ENCODE results near the gene GBP1. TPM values are rescaled to one million over a fixed set of nuclear protein-coding genes. Genes with fewer than 3 reads are reported as not detected.
"Not testable (repeated sequence)": the region's sequence is repeated elsewhere in the genome, so short reads cannot be mapped to it uniquely, and the experiment has no call there.

Gene GBP1
- total RNA-seq, 1 donor from 2014 or later = 1.2 TPM

GRCh38 chr1:89063094-89063493 is 1.9 kb downstream of the GBP1 start:
- DNase-seq (ENCODE audit: low spot score in 2 of 2) (no peak), FAIRE-seq (no peak)

DNA sequence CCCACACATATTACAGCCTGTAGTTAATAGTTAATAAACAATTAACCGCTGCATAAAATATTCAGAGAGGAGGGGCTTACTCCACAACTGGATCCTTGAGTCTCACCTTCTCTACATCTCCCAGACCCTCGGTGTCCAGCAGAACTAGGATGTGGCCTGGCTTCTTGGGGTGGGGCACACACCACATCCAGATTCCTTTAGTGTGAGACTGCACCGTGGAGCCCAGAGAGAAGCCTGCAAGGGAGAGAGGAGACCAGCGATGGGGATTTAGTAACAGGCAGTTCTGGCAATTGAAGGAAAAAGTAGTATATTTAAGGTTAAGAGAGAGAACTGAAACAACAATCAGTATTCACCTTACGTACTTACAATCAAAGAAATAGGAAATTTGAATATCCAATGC is 4.9 kb downstream of the GBP1 start:
- FAIRE-seq (no peak), DNase-seq (ENCODE audit: low spot score in 2 of 2) (no peak)

DNA sequence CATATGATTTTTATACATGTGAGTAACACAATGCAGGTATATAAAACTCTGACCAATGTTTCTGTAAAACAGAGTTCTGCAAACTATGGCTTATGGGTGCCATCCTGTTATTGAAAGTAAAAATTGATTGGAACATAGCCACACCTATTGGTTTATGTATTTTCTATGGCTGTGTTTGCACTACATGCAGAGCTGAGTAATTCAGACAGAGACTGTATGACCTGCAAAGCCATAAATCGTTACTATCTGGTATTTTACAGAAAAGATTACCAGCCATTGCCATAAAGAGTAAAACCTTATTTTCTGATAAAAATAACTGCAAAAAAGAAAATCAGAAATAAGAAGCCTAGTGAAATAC is 13.1 kb downstream of the GBP1 start:
- no peak for DNase-seq (ENCODE audit: low spot score in 2 of 2)
- no peak for FAIRE-seq

DNA sequence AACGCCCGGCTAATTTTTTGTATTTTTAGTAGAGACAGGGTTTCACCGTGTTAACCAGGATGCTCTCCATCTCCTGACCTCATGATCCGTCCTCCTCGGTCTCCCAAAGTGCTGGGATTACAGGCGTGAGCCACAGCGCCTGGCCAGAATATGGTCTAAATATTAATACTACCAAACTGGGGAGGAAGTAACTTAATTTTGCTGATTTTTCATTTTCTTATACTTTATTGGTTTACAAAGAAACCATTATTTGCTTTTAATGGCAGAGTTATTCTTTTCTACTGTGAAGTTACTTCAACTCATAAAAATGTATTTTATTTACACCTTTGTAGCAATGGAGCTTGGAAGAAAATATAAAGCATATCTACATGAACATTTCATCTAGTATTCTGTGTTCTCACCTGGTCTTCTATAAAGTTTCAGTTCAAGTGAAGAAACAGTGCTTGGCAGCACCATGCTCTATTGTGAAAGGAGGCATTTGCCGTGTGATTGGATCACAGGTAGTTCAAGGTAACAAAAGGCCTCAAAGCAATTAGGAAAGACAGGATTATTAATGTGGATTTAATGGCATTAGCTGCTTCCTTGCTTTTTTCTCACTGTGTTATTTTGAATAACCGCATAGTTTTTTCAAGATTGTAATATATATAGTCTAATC is 13.6 kb downstream of the GBP1 start:
- no peak for DNase-seq (ENCODE audit: low spot score in 2 of 2)
- no peak for FAIRE-seq

DNA sequence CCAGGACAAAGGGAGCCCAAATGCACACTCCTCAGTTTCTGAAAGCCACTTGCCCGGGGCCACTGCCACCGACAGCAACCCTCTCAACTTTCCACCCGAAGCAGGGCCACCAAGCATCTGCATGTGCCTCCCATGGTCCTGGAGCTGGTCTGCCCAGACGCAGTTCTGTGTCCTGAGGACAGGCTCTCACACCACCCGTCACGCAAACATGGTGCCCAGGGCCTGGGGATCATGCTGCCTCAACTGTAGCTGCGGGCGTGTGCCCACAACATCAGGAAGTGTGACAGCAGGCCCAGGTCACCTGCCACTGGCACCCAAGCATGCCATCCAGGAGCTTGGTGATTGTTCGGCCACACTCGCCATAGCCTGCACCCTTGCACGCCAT is 14.4 kb downstream of the GBP1 start:
- DNase-seq (ENCODE audit: low spot score in 2 of 2) (no peak), FAIRE-seq (no peak)

DNA sequence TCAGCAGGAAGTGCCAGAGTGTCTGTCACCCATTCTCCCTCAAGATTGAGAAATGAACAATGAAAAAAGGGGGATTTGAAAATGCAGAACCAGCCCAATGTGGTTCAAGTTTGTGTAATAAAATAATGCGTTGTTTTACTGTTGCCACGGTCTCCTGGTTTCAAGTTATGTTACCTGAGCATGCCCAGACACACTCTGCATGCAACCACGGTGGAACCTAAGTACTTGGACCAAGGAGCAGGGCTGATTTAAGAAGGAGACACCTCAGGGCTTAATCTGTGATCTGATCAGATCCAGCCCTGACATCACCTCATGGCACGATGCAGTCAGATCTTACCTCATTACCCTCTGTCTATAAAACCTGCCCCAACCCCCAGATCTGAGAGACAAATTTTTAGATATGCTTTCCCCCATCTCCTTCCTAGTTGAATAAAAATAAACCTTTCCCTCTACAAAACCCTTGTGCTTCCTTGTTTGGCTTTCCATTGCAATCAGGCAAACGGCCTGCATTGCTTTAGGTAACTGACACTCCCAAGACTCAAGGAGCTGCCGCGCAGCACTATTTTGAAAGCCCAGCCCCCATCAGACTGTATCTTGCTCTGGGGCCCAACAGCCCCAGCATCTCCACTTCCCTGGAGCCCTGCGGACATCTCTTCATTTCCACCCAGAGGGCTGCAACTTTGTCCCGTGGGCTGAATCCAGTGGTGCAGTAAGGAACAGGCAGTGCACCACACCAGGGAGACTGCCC is 14.9 kb downstream of the GBP1 start:
- DNase-seq (ENCODE audit: low spot score in 2 of 2); FAIRE-seq: not testable (repeated sequence)

- not testable (repeated sequence) for DNase-seq (ENCODE audit: low spot score in 2 of 2); FAIRE-seq
Measured at GRCh38 chr1:89049187-89049586, 15.8 kb downstream of the GBP1 start.

DNA sequence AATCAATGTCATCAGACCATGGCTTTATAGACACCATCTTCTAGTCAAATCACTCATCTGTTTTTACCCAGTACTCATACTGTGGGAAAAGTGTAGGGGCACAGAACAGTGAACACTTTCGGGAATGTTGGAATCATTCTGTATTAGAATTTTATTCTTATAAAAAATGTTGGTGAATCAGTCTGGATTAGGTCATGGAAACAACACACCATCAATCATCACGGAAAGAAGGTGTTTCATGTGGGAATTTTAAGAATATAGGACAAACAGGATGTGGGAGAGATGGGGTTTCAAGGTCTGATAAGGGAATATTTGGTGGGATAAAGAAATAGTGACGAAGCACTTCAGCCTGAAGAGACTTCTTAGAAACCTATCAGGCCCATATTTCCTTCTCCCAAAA is 17.3 kb downstream of the GBP1 start:
- no peak for DNase-seq (ENCODE audit: low spot score in 2 of 2)
- FAIRE-seq = no peak

DNA sequence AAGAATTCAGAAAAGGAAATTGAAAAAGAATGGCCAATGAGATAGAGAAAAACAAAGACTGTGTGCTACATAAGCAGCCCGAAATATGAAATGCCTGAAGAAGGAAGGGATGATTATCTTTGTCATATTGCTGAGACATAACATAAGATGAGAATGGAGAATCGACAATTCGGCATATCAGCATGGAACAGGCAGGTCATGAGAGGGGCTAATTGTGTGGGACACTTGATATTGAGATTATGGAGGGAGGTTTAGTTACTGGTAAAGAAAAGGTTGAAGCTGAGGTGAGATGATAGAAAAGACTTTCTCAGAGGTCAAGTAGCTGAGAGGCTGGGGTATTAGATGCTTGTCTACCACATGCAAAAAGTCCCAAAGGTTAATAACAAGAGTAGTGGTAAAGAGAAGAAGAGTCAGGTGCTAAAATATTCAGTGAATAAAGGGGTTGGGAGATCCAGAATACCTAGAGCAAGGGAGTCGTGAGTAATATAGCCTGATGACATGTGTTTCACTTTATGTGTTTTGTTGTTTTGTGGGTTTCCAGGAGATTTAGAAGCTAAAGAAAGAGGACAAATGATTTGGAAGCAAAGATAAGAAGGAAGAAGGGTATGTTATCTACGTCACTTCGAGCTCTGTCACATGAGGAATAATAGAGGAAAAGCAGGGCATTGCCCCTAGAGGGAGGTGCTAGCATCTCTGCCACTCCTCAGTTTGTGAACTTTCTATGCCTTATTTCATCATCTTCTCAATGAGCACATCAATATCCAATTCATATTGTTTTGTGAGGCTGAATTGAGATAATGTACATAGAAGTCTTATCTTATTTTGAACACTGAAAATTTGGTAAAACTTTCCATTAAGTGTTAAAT is 18.5 kb downstream of the GBP1 start:
- FAIRE-seq = not testable (repeated sequence)

DNA sequence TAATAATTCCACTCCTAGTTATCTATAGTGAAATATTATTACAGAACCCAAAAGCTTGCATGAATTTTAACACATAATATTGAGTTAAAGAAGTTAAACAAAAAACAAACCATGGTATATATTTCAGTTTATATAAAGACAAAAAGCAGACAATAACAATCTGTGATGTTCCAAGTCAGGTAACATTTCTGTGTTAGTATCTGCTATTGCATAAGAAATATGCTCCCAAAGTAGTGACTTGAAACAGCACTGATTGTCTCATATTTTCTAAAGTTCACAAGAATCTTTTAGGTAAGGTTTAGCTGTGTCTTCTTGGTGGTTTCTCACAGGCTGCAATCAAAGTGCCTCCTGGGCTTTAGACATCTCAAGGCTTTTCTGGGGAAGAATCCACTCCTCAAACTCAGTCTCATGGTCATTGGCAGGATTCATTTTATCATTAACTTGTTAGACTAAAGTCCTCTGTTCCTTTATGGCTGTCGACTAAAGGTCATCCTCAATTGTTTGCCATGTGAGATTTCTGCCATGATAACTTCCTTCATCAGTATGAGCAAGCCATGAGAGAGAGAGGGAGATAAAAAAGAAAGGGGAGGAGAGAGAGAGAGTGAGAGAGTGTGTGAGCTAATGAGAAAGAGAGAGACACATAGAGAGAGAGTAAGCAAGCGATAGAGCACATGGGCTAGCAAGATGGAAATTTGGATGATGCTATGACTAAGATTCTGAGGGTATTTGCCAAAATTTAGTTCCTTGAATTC is 19.9 kb downstream of the GBP1 start:
- DNase-seq (ENCODE audit: low spot score in 2 of 2) (no peak), FAIRE-seq (no peak)

More for the DNA sequence above, 18.5 kb downstream of the GBP1 start:
- not testable (repeated sequence) for DNase-seq (ENCODE audit: low spot score in 2 of 2)

- FAIRE-seq (no peak), DNase-seq (ENCODE audit: low spot score in 2 of 2) (no peak)
Measured at GRCh38 chr1:89043940-89044339, 21.1 kb downstream of the GBP1 start.

- DNase-seq (ENCODE audit: low spot score in 2 of 2) (no peak), FAIRE-seq (no peak)
Measured at GRCh38 chr1:89042491-89042890, 22.5 kb downstream of the GBP1 start.

DNA sequence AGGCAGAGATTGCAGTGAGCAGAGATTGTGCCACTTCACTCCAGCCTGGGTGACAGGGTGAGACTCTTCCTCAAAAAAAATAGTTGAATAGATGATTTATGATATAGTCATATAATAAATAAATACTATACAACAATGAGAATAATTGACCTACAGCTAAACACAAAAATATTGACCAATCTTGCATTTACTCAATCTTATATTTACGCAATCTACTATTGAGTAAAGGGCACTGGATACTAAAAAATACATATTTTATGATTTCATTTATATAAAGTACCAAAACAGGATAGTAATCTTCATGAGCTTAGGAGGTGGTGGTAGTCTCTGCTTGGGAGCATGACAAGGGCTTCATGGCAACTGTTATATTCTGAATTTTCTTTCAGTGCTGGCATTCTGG is 23.3 kb downstream of the GBP1 start:
- DNase-seq (ENCODE audit: low spot score in 2 of 2) (no peak), FAIRE-seq (no peak)

- DNase-seq (ENCODE audit: low spot score in 2 of 2) (no peak), FAIRE-seq (no peak)
Measured at GRCh38 chr1:89041119-89041641, 23.8 kb downstream of the GBP1 start.

GRCh38 chr1:89040315-89040626 is 24.7 kb downstream of the GBP1 start:
- no peak for FAIRE-seq
- no peak for DNase-seq (ENCODE audit: low spot score in 2 of 2)

GRCh38 chr1:89037186-89037585 is 27.8 kb downstream of the GBP1 start:
- no peak for FAIRE-seq
- DNase-seq (ENCODE audit: low spot score in 2 of 2) = no peak

DNA sequence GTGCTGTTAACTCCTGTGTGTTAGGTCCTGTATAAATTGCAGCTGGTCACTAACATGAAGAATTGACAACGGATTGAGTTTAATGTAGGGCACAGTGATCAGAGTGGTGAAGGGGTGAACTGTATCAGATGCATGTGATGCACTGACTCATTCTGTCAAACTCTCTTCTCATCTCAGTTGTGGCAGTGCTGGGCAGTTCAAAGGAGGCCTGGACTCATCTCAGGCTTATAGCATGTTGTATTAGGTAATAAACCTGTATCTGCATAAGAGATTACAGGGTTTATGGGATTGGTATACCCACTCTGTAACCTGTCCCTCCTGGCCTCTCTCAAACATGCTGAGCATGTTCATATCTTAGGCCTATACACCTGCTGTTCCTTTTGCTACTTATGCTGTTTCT is 29.9 kb downstream of the GBP1 start:
- DNase-seq (ENCODE audit: low spot score in 2 of 2) (no peak), FAIRE-seq (no peak)

GRCh38 chr1:89034004-89034403 is 31.0 kb downstream of the GBP1 start:
- FAIRE-seq; DNase-seq (ENCODE audit: low spot score in 2 of 2): not testable (repeated sequence)

DNA sequence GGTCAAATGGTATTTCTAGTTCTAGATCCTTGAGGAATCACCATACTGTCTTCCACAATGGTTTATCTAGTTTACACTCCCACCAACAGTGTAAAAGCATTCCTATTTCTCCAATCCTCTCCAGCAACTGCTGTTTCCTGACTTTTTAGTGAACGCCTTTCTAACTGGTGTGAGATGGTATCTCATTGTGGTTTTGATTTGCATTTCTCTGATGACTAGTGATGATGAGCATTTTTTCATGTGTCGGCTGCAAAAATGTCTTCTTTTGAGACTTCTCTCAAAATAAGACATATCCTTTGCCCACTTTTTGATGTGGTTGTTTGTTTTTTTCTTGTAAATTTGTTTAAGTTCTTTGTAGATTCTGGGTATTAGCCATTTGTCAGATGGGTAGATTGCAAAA is 36.0 kb downstream of the GBP1 start:
- not testable (repeated sequence) for FAIRE-seq; DNase-seq (ENCODE audit: low spot score in 2 of 2)

GRCh38 chr1:89025928-89026327 is 39.1 kb downstream of the GBP1 start:
- DNase-seq (ENCODE audit: low spot score in 2 of 2) = no peak
- no peak for FAIRE-seq
